ENCODE measurements around the gene AKR1C1.

The AKR1C1 gene

DNA sequence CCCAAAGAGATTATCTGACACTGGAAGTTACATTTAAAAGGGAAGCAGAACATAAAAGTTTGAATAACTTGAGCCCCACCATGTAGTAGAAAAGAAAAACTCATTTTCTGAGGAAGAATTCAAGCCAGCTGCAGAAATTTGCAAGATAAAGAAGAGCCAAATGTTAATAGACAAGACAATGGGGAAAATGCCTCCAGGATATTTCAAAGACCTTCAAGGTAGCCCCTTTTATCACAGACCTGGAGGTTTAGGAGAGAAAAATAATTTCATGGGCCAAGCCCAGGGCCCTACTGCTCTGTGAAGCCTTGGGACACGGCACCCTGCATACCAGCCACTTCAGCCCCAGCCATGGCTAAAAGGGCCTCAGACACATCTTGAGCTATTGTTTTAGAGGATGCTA, 18.4 kb upstream of the AKR1C1 start:
- Histone ChIP-seq H2AFZ (ENCODE audit: low read depth, low read length) (no peak overlapping the region), H3K9ac (ENCODE audit: low read depth, low read length) (no peak overlapping the region), H3K4me3 (ENCODE audit: low read depth in 1 of 2, low read length in 2 of 2) (no peak overlapping the region), H3K27me3 (ENCODE audit: insufficient read depth, low read length, poor library complexity) (no peaks in the 10 kb centered on the region), H3K9me3 (ENCODE audit: insufficient read depth, low read length, severe bottlenecking) (no peaks in the 10 kb centered on the region), H3K27ac (ENCODE audit: low read length) (no peak overlapping the region), H3K36me3 (ENCODE audit: insufficient read depth, low read length) (no peaks in the 10 kb centered on the region), H4K20me1 (ENCODE audit: insufficient read depth, low read length) (no peaks in the 10 kb centered on the region), H3K4me1 (ENCODE audit: insufficient read depth, low read length) (no peaks in the 10 kb centered on the region), H3K79me2 (ENCODE audit: insufficient read depth, low read length) (no peaks in the 10 kb centered on the region), H3K4me2 (ENCODE audit: insufficient read depth, low read length) (no peak overlapping the region)
- no peak for ATAC-seq (ENCODE audit: insufficient read depth, low read depth)
- no peak for TF ChIP-seq CTCF (IDR thresholded peaks at IDR 0.05; ENCODE audit: borderline replicate concordance, extremely low read depth, low read length, poor library complexity, severe bottlenecking)
- no peak for TF ChIP-seq EZH2 (IDR thresholded peaks at IDR 0.05; ENCODE audit: borderline replicate concordance, low read depth, low read length, severe bottlenecking)
- no peak for DNase-seq

DNA sequence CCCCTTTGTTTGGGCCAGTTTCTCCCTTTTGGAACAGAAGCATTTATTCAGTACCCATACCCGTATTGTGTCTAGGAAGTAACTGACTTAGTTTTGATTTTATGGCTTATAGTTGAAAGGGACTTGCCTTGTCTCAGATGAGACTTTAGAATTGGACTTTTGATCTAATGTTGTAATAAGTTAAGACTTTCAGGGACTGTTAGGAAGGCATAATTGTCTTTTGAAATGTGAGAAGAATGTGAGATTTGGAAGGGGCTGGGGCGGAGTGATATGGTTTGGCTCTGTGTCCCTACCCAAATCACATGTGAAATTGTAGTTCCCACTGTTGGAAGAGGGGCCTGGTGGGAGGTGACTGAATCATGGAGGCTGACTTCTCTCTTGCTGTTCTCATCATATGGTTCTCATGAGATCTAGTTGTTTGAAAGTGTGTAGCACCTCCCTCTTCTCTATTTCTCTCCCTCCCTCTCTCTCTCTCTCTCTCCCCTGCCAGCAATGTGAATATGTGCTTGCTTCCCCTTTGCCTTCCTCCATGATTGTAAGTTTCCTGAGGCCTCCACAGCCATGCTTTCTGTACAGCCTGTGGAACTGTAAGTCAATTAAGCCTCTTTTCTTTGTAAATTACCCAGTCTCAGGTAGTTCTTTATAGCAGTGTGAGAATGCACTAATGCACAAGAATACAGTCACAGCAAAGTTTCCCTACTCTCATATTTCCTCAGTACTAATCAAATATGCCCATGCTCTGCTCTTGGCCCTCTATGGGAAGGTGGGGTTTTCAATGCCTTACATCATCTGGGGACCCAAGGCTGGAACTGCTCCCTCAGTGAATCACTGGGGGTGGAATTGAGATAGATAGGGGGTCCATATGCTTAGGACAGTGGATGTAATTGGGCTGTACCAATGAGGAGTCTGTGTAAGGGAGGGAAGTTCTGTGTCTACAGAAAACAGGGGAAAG, 17.2 kb upstream of the AKR1C1 start:
- H3K79me2 ChIP-seq (ENCODE audit: insufficient read depth, low read length): no peaks in the 10 kb centered on the region
- no peaks in the 10 kb centered on the region for H3K9me3 ChIP-seq (ENCODE audit: insufficient read depth, low read length, severe bottlenecking)
- DNase-seq (no peak), ATAC-seq (ENCODE audit: insufficient read depth, low read depth) (no peak)
- no peaks in the 10 kb centered on the region for H3K27me3 ChIP-seq (ENCODE audit: insufficient read depth, low read length, poor library complexity)
- TF ChIP-seq CTCF (IDR thresholded peaks at IDR 0.05; ENCODE audit: borderline replicate concordance, extremely low read depth, low read length, poor library complexity, severe bottlenecking): no peak
- no peak for TF ChIP-seq EZH2 (IDR thresholded peaks at IDR 0.05; ENCODE audit: borderline replicate concordance, low read depth, low read length, severe bottlenecking)
- no peak overlapping the region for H2AFZ ChIP-seq (ENCODE audit: low read depth, low read length)
- H3K36me3 ChIP-seq (ENCODE audit: insufficient read depth, low read length): no peaks in the 10 kb centered on the region
- no peaks in the 10 kb centered on the region for H4K20me1 ChIP-seq (ENCODE audit: insufficient read depth, low read length)
- no peak overlapping the region for H3K9ac ChIP-seq (ENCODE audit: low read depth, low read length)
- no peak overlapping the region for H3K4me3 ChIP-seq (ENCODE audit: low read depth in 1 of 2, low read length in 2 of 2)
- no peak overlapping the region for H3K4me2 ChIP-seq (ENCODE audit: insufficient read depth, low read length)
- no peaks in the 10 kb centered on the region for H3K4me1 ChIP-seq (ENCODE audit: insufficient read depth, low read length)
- H3K27ac ChIP-seq (ENCODE audit: low read length): no peak overlapping the region

- Histone ChIP-seq H3K4me3 (ENCODE audit: low read depth in 1 of 2, low read length in 2 of 2) (no peak overlapping the region), H3K4me2 (ENCODE audit: insufficient read depth, low read length) (no peak overlapping the region), H3K9ac (ENCODE audit: low read depth, low read length) (no peak overlapping the region), H3K36me3 (ENCODE audit: insufficient read depth, low read length) (no peaks in the 10 kb centered on the region), H3K4me1 (ENCODE audit: insufficient read depth, low read length) (no peaks in the 10 kb centered on the region), H3K27me3 (ENCODE audit: insufficient read depth, low read length, poor library complexity) (no peaks in the 10 kb centered on the region), H3K9me3 (ENCODE audit: insufficient read depth, low read length, severe bottlenecking) (no peaks in the 10 kb centered on the region), H3K79me2 (ENCODE audit: insufficient read depth, low read length) (no peaks in the 10 kb centered on the region), H2AFZ (ENCODE audit: low read depth, low read length) (no peak overlapping the region), H4K20me1 (ENCODE audit: insufficient read depth, low read length) (no peaks in the 10 kb centered on the region), H3K27ac (ENCODE audit: low read length) (no peak overlapping the region)
- no peak for DNase-seq
- no peak for ATAC-seq (ENCODE audit: insufficient read depth, low read depth)
- no peak for TF ChIP-seq EZH2 (IDR thresholded peaks at IDR 0.05; ENCODE audit: borderline replicate concordance, low read depth, low read length, severe bottlenecking)
- TF ChIP-seq CTCF (IDR thresholded peaks at IDR 0.05; ENCODE audit: borderline replicate concordance, extremely low read depth, low read length, poor library complexity, severe bottlenecking): no peak
These were observed 16.1 kb upstream of the AKR1C1 start for GRCh38 chr10:4947039-4947634.

Data from DND-41 (cell line).